Inflammatory macrophage treated with lipopolysaccharide for 1 hour (primary cell): Measurements from ENCODE around the gene SIX3.

Experiments used
- DNase-seq, 2 donors: peaks; one replicate each; pipeline ENCODE4 v3.0.0-alpha.2; 2020 to 2022

SIX3 gene

DNA sequence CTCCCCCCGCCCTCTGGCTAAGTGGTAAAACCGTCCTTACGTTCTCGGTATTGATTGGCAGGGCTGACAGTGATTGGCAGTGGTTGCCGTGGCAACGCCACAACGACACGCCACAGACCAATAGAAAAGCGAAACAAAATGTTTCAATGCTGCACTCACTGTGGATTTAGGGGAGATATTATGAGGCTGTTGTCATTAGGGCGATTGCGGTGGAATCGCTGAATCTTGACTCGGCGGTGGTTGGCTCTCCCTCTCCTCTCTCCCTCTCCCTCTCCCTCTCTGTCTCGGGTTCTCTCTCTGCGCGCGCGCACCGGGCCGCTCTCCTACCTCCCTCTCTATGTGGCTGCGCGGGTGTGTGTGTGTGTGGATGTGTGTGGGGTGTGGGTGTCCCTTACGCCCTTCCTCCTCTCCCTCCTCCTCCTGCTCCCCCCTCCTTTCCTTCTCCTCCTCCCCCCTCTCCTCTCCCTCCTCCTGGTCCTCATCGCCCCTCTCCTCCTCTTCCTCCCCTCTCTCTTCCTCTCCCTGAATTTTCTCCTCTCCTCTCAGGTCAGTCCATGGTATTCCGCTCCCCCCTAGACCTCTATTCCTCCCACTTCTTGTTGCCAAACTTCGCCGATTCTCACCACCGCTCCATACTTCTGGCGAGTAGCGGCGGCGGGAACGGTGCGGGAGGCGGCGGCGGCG is at the start of gene SIX3:
TSS of gene SIX3 (plus strand) at position 152 of the 684 bp plus-strand sequence. CDS start at position 555, 403 bp downstream.
- DNase-seq, result no peak

DNA sequence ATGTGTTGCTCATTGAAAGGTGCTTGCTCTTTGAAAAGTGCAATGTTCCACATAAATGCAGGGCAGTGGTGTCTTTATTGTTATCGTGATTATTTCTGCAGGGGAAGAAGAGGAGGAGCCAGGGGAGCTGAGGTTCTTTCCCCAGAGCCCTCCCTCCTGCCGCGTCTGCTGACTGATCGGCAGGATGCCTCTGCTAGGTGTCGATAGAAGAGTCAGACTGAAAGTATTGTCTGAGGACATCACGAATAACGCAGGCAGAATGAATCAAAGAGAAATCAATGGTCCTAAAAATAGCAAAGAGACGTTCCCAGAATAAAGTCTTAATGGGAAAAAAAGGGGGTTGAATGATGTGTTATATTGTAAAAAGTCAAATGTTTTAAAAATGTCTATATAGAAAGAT is 47.4 kb upstream of the SIX3 start:
- no peak for DNase-seq

DNA sequence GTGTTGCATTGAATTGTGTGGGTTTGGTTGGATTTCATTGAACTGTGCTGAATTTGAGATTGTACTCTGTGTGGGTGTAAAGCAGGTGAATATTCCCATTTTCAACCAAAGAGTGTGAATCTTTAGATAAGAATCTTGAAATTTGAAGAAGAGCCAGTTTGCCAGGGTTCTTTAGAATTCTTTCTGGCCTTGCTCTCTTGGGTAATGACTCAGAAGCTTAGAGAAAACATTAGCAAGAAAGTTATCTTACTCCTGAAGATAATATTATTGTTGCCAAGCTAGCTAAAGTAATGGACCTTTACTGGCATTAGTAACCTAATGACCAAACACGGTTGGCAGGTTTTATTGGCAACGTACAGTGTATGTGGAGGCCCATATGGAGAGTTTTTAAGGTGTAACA is 46.4 kb upstream of the SIX3 start:
- DNase-seq, result no peak

DNA sequence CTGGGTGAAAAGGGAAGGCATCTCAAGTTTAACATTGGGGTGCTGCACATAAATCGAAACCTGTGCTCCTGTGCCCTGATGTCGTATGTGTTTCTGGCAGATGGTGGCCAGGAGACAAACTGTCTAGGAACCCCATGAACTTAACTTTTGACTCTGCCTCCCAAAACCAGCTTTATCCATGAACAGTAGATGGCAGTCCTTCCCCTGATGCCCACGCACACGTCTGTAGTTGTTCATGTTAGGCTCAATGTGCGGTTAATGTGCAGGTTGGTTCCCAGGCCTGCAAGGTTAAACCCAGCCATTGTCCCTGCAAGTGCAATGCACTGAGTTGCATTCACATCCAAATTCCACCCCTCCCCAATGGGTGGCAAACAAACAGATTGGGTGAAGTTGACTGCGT is 44.1 kb upstream of the SIX3 start:
- no peak for DNase-seq

DNA sequence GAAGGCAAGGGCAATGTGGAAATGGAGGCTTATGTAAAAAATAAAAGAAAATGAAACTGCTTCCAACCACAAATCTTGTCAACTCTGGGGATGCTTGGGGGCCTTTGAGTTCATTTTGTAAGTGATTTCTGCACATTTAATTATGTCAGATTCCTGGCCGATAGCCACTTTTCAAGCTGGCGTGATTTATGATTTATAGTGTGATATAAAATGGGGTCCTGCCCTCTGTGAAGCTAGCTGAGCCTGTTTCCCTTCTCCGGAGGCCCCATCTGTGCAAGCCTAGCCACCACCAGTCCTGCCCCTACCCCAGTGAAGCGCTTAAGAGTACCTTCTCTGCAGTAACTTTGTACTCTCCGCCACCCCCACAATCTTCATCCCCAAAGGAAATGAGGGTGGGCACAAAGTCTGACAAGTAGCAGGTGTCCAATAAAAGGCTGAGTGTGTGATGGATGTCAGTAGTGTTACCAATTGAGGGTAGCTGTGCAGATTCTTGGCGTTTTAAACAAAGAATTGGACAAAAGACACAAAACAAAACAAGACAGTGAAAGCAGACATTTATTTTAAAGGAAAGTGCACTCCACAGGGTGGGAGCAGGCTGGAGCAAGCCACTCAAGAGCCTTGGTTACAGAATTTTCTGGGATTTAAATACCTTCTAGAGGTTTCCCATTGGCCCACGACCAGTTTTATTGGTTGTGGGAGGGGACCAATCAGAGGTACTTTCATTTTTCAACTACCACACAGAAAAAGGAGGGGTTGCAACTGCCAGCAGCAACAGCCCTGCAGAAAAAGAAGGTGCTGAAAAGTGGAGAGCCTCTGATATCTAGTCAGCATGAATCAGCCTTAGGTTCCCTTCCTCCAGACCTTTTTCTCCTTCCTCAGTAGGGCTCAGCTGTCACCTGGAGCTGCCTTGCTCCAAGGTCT is 39.0 kb upstream of the SIX3 start:
- no peak for DNase-seq

DNA sequence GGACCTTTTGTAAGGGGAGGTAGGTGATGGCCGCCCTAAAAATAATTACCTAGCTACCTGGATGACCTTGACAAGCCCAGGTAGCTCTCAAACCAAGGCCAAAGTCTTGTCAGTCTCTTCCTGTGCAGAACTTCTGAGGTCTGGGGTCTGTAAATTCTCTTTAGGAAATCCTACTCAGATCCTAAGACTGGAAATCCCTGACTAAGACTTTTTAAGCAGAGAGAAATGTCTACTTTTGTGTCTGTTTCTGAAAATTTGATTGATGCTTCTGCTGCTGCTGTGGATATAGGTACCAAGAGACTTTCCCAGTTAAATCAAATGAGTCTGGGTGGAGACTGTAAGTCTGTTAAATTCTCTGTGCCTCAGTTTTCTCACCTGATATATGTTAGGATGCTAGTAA is 36.9 kb upstream of the SIX3 start:
- no peak for DNase-seq

DNA sequence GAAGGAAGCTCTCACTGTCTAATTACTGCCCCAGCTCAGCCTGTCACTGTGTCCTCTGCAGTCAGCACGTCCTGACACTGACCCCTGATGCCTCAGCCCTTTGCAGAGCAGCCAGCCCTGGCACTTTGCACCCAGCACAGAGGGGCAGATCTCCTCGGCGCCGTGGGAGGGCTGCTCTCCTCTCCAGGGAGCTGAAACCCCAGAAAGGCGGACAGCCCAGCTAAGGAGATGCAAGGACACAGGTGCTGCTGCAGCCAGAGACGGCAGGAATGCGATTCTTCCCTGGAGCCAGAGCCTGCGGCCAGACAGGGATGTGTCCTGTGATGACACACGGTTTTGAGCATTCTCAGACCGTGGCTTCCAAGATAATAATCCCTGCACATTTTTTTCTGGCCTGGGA is 34.5 kb upstream of the SIX3 start:
- no peak for DNase-seq

DNA sequence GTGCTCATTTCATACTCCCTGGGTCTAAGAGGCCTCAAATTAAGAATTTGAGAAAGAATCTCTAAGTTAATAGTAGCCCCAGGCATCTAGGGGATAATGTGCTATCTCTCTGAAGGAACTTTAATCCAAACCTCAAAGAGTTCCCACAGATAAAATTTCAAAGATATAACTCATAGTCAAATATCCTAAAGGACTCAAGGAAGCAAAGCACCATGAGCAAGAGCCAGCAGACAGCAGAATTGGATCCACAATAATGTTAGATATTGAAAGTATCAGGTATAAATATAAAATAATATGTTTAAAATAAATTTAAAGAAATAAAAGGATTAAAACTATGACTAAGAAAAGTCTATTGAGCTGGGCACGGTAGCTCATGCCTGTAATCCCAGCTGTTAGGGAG is 31.7 kb upstream of the SIX3 start:
- DNase-seq, result no peak

DNA sequence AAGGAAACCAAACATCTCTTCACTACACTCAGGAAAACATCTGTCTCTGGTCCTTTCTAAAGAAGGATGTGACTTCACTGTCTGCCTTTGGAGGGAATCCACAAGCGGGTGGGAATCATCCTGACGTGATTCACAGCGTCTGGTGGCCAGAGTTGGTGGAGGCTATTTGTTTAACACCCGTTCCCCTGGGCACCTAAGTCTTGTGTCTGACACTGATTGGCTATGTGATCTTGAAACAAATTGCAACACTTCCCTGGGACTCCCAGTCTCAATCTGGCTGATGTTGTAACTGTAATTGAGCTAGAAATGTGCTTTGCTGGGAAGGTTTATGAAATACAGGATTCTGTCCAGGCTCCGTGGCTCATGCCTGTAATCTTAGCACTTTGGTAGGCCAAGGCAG is 28.8 kb upstream of the SIX3 start:
- DNase-seq, result no peak

DNA sequence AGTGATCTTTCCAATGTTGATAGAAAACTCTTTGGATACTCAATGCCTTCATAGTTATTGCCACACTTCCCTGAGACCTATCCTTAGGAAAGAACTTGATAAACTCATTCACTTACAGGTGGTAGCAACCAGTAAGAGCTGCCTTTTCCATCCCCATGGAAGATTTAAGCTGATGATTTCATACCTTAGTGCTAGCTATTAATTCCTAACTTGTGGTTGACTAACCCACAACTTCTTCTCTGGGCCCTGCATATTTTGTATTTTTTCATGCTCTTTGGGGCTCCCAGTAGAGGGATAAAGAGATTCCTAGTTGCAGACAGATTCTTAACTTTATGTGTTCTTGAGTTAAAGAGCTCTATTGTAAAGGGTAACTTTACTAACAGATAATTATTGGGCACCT is 25.2 kb upstream of the SIX3 start:
- no peak for DNase-seq

DNA sequence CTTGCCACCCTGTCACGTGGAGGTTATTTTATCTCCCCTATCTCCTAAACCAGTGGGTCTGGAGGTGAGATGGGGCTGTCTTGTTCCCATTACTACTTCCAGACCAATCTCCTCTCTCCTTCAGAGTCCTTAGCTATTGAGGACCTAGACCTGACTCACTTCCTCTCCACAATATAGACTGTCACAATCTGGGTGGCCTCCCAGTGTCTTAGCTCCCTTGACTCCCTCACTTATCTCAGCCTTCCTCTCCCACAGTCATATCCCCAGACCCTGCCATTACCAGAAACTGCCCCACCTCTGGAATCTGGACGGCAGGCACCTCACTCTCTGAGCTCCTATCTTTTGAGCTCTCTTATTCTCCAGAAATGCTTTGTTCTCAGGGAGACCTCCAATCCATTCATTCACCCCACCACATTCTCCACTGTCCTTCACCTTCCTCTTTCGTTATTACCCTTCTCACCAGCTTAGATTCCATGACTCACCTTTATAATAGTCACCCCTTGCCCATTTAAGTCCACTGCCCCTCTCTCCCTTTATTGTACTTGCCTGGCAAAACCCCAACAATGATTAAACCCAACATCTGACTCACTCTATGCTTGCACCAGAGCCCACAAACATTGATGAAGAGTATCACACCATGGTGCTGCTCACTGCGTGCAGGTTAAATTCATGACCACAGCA is 23.3 kb upstream of the SIX3 start:
- no peak for DNase-seq

DNA sequence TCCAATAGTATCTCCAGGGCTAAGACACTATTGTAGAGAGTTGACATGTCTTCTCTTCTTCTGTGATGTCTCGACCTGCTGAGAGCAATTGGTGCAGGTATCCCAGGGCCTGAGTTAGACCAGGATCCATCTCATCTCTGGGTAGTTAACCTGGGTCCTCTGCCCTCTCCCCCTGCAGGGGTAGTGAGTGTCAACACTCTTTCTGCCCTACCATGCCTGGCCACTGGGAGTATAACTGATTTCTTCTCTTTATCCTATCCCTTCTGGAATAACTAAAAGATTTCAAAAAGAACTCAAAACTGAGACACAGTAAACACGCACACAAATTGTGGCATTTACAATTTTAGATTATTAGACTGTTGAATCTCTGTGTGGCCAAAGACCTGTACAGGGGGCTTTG is 20.8 kb upstream of the SIX3 start:
- no peak for DNase-seq

DNA sequence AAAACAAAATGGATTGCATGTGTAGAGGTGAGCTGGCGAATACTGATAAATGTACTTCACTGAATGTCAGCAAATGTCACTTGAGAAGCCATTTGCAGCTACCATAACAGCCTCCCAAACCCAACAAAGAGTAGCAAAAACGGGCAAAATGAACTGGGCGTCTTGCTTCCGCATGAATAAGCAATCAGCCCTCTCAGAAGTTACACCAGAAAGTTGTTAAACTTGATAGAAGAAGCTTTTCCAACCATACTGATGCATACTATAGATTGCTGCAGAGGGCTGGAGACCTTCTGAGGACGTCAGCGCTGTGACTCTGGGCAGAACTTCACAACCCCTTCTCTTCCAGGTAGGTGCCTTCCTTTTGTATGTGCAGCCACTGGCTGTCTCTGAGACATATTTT is 18.7 kb upstream of the SIX3 start:
- DNase-seq, result no peak

DNA sequence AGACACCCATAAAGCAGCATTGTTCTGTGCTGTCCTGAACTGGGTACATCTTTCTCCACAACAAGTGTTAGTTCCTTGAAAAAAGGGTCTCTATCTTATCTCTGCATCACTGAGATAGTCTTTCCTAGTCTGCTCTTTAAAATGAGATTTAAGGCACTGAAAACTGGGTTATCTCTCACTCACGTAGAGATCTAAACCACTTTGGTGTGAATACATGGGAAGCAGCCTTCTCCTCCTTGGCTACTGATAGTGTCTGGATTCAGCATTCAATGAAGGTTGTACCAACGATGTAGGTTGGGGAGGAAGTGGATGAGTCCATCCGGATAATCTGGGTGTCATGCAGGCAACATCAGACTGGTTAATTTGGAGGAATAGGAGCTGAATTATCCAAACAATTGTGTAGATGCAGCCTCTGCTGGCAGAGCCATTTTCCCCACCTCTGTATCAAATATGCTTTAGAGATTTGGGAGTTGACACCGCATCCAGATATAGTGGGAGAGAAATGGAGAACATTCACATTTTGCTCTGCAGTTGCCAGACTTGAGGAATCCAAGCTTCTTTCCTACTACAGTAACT is 15.9 kb upstream of the SIX3 start:
- DNase-seq, result no peak

DNA sequence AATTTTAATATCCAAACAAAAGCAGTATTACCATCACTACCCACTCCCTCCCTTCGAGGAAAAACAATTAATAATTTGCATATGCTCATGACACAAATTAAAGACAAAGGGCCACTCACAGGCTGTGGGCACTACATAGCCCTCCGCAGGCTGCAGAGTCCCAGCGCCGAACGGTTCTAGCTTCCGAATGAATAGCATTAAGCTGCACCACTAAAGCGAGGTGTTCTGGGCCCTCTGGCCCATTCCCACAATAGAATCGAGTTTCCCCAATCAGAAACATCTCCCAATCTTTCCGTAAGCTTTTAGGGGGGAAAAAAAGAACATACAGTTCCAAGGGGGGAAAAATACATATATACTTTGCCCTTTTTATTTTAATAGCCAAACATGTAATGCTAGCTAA is 14.5 kb upstream of the SIX3 start:
- no peak for DNase-seq

DNA sequence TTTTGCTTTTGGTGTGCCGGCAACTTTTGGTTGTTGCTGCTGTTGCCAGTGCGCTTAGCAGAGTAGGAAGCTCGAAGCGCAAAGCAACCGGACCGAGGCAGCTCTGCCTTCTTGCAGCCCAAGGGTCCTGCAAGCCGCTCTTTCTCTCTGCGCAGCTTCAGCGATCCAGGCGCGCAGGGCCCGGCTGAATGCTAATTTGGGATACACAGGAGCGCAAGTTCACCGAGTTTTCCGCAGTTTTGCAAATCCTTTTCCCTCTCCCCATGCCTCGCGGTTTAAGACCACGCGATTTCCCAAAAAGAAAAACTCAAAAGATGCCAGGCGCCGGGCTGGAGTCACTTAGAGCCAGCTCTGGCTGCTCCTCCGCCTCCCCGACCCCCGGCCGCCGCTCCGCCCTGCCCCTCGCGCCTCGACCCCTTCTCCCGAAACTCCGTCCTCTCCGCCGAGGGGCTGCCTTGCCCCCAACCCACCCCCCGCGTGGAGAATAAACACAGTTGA is 13.5 kb upstream of the SIX3 start:
- DNase-seq, result no peak

DNA sequence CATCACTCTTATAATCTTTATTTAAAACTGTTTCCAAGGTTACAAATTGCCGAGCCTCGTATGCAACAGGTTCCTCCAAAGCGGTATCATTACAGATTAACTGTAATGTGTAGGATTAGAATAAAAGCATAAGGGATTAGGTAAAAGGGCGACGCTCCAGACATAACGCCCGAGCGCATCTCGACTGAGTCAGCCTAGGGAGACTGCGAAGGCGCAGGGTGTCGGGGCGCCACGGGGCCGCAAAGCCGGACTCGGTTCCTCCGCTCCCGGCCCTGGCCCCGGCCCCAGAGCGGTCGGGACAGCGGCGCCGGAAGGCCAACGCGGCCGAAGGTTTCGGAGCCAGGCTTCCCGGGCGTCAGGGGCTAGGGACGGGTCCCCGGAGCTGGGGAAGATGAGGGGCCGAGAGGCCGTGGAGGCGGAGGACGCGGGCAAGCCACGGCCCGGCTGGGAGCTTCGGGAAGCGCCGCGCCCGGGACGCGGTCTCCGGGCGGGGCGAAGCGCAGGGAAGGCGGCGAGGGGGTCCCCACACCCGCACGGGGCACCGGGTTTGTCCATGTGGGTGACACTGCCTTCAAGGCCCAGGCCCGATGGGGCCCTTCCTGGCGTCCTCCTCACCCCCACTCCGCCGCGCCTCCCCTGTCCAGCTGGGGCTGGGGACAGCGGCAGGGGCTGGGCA is 12.9 kb upstream of the SIX3 start:
- DNase-seq, result no peak

DNA sequence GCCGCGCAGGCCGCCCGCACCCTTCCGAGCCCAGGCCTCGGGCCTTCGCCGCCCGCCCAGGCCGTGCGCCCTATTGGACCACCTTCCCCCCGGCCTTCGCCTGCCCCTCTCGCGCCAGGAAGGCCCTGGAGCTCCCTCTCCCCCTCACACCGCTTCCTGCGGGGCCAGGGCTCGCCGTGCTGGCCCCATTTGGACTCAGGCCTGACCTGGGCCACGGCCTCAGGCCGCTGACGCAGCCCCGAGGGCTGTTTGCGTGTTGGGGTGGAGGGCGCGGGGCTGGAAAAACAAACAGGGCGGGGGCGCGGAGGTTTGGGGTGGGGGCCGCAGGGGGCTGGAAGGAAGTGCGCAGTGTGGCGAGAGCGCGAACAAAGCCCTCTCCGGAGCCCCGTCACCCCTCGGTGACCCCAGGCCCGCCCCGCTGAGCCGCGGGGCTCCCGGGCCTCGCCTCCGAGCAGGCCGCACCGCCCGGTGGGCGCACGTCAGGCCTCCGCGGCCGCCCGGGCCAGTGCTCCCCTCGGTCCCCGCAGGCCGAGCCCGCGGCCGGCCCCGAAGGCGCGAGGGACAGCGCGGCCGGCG is 12.3 kb upstream of the SIX3 start:
- no peak for DNase-seq

DNA sequence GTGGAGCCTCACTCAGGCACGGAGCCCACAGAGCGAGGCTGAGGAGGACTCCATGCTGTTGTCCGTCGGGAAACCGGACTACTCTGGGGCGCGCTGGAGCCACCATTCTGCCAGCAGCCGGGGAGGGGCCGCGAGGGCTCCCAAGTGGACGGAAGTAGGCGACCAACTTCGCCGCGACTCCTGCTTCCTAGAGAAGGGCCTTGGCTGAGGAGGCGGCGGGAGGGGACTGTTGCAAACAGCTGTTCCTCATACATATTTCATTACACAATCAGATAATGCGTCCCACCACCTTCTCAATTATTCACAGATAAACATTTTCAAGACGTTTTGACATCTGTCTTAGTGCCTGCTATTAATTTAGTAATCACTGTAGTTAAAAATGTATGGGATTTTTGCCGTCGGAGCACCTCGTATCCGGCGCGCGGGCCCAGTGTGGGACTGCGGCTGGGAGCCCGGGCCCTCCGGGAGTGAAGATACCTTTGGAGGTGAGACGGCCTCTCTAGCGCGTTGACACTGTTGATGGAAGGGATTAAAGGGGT is 11.7 kb upstream of the SIX3 start:
- DNase-seq, result peak; percentile 31 to 33

DNA sequence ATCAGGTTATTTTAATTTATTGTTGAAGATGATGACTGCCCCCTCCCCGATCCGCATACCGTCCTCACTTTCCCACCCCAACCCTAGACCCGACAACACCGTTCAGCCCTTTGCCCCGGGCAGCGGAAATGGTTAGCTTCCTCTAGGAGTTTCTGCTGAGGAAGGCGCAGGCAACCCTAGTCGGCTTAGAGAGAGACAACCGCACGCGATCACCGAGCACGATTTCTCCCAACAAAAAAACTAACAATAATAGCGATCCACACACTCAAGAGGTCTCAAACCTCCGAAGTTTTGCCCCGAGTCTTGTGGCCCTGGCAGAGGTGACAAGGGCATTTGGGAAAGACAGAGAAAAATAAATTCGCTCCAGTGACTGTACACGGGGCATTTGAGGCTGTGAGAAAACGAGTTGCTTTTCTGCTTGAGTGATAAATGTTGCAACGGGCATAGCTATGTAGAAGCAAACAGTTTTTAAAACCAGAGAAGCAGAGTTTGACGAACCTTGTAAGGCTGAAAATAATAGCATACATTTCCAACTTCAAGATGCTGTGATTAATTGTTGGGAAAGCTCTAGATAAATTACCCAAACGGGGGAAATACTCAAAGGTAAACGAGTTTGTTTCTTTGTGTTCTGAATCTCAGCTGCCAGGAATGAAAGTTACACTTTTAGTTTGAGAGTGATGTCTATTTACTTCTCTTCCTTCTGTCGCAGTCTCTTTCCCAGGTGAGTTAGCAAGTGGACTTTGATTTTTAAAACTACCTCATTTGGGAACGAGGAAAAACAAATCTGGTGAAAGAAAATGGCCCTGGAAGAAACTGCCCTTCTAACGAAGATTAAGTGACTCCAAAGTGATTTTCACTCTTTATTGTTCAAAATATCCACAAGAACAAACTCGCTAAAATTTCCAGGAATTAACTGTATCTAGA is 11.0 kb upstream of the SIX3 start:
- DNase-seq, result no peak
